NOMO-1 treated with DMSO at 0.1 percent for 48 hours (cell line): Measurements from ENCODE around the gene B4GALNT1.
A peak's percentile ranks its signal among the peaks of the same experiment; 100 is the strongest.

Experiments
- DNase-seq: peaks from one replicate; lab custom pipeline; 2025; ENCODE audit not compliant: unreplicated experiment; lab: John Stamatoyannopoulos, UW

Gene B4GALNT1

GRCh38 chr12:57609781-57610553, 23.0 kb downstream of the B4GALNT1 start:
- DNase-seq, result no peak

- no peak for DNase-seq
Measured at GRCh38 chr12:57609101-57609780, 23.8 kb downstream of the B4GALNT1 start.

- no peak for DNase-seq
Measured at GRCh38 chr12:57607958-57608663, 24.9 kb downstream of the B4GALNT1 start.

GRCh38 chr12:57606821-57607220, 26.2 kb downstream of the B4GALNT1 start:
- no peak for DNase-seq

DNA sequence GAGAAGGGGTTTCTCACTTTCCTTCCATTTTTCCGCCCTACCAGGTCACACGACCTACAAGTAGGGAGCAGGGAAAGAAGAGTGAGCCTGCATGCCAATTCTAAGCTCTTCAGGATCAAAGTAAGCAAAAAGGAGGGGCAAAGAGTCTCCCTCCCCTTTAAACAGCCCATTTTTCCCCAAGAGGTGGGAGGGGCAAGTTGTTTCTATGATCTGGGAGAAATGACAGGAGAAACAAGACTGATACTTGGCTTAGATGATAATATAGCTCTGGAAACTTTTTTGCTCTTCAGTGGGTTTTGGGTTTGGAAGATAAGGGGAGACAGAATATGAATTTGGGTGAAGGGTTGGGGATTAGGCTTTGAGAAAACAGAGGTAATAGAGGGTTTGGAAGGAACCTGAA, 26.6 kb downstream of the B4GALNT1 start:
- no peak for DNase-seq

GRCh38 chr12:57605811-57606311, 27.1 kb downstream of the B4GALNT1 start:
- DNase-seq, result no peak

- no peak for DNase-seq
Measured at GRCh38 chr12:57604992-57605810, 27.8 kb downstream of the B4GALNT1 start.

- DNase-seq, result no peak
Measured at GRCh38 chr12:57604454-57604991, 28.5 kb downstream of the B4GALNT1 start, which contains the start of gene DTX3. Gene DTX3 (plus strand): TSS chr12:57604824. CDS start chr12:57606518, 1,694 bp downstream.

- no peak for DNase-seq
Measured at GRCh38 chr12:57603815-57604453, 29.1 kb downstream of the B4GALNT1 start.

- no peak for DNase-seq
Measured at GRCh38 chr12:57603324-57603723, 29.7 kb downstream of the B4GALNT1 start.

GRCh38 chr12:57602544-57602943, 30.5 kb downstream of the B4GALNT1 start:
- no peak for DNase-seq

GRCh38 chr12:57600395-57600794, 32.6 kb downstream of the B4GALNT1 start:
- DNase-seq, result no peak

- no peak for DNase-seq
Measured at GRCh38 chr12:57593187-57593586, 39.8 kb downstream of the B4GALNT1 start.

GRCh38 chr12:57592551-57593165, 40.3 kb downstream of the B4GALNT1 start:
- no peak for DNase-seq

- DNase-seq, result no peak
Measured at GRCh38 chr12:57591782-57592325, 41.1 kb downstream of the B4GALNT1 start.

- DNase-seq, result peak; percentile 63
Measured at GRCh38 chr12:57590864-57591781, 41.9 kb downstream of the B4GALNT1 start, which contains the start of gene PIP4K2C. Gene PIP4K2C (plus strand): TSS chr12:57591192. CDS start chr12:57591290, 98 bp downstream.

DNA sequence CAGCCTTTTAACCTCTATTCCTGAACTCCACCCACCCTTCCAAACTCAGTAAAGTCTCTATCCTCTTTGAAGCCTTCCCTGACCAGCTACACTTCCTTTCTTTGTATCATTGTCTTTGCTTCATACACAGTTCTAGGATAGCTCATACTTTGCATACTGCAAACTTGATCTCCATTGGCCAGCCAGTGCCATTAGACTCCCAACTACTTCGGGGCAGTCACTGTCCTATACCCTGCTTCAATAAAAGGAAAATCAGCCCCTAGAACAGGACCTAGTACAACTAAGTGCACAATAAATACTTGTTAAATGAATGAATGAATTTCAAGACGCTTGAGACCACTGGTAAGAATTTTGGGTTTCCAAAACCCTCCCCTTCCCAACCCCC, 42.5 kb downstream of the B4GALNT1 start:
- DNase-seq, result no peak
